CD4-positive, alpha-beta T cell treated with Interleukin-6 for 4 hours (primary cell): ENCODE results near the gene MAPK14.
"Not testable (repeated sequence)": the region's sequence is repeated elsewhere in the genome, so short reads cannot be mapped to it uniquely, and the experiment has no call there.

Experiments used
- DNase-seq: peaks from one replicate; pipeline ENCODE4 v3.0.0-alpha.2; 2020; ENCODE audit warnings: mixed read lengths

Gene MAPK14

GRCh38 chr6:36124881-36125280, 97.3 kb downstream of the MAPK14 start:
- DNase-seq: no peak

- no peak for DNase-seq
Observed at GRCh38 chr6:36125575-36125974, 98.0 kb downstream of the MAPK14 start.

- no peak for DNase-seq
Observed at GRCh38 chr6:36126121-36126520, 98.5 kb downstream of the MAPK14 start.

- peak; percentile 11 for DNase-seq
Observed at GRCh38 chr6:36126553-36127458, 99.2 kb downstream of the MAPK14 start.

- DNase-seq: no peak
Observed at GRCh38 chr6:36127462-36128016, 99.9 kb downstream of the MAPK14 start.

- no peak for DNase-seq
Observed at GRCh38 chr6:36128073-36128472, 100.5 kb downstream of the MAPK14 start.

- DNase-seq: no peak
Observed at GRCh38 chr6:36128793-36129192, 101.2 kb downstream of the MAPK14 start.

- not testable (repeated sequence) for DNase-seq
Observed at GRCh38 chr6:36129334-36129733, 101.7 kb downstream of the MAPK14 start.

- peak; percentile 49 for DNase-seq
Observed at GRCh38 chr6:36129941-36130666, 102.5 kb downstream of the MAPK14 start, which contains the start of gene MAPK13. TSS of gene MAPK13 (plus strand) at chr6:36130513. CDS start at chr6:36130583, 70 bp downstream.

GRCh38 chr6:36130667-36131510, 103.3 kb downstream of the MAPK14 start:
- DNase-seq: peak; percentile 61

- peak; percentile 62 for DNase-seq
Observed at GRCh38 chr6:36131511-36132245, 104.1 kb downstream of the MAPK14 start.

GRCh38 chr6:36132246-36132895, 104.8 kb downstream of the MAPK14 start:
- DNase-seq: no peak

GRCh38 chr6:36133148-36133547, 105.5 kb downstream of the MAPK14 start:
- no peak for DNase-seq

- DNase-seq: no peak
Observed at GRCh38 chr6:36133912-36134311, 106.3 kb downstream of the MAPK14 start.

- DNase-seq: no peak
Observed at GRCh38 chr6:36135053-36135731, 107.6 kb downstream of the MAPK14 start.

GRCh38 chr6:36136034-36136433, 108.4 kb downstream of the MAPK14 start:
- no peak for DNase-seq

GRCh38 chr6:36136551-36136950, 108.9 kb downstream of the MAPK14 start:
- no peak for DNase-seq

- no peak for DNase-seq
Observed at GRCh38 chr6:36138667-36139066, 111.1 kb downstream of the MAPK14 start.

- DNase-seq: peak; percentile 30
Observed at GRCh38 chr6:36139431-36139830, 111.8 kb downstream of the MAPK14 start.

- no peak for DNase-seq
Observed at GRCh38 chr6:36139991-36140710, 112.5 kb downstream of the MAPK14 start.
